GM18505 (cell line): ENCODE results near the gene CUL3.

Experiments
- ATAC-seq: cut with Tn5 transposase; IDR thresholded peaks from one replicate; pipeline ENCODE4 v1.9.1; 2021; ENCODE audit not compliant: unreplicated experiment
- POLR2A ChIP-seq: IDR thresholded peaks from 4 replicates; pipeline ENCODE4 v1.6.1; 2011; ENCODE audit warnings: borderline replicate concordance; ENCODE audit not compliant: insufficient read depth, insufficient read length; ENCODE audit errors: extremely low read depth

CUL3 gene

GRCh38 chr2:224428787-224429440 is 156.2 kb downstream of the CUL3 start:
- TF ChIP-seq POLR2A, result no peak
- no peak for ATAC-seq

GRCh38 chr2:224427471-224427870 is 157.7 kb downstream of the CUL3 start:
- no peak for ATAC-seq
- no peak for TF ChIP-seq POLR2A

GRCh38 chr2:224426656-224427055 is 158.5 kb downstream of the CUL3 start:
- no peak for TF ChIP-seq POLR2A
- ATAC-seq, result no peak

GRCh38 chr2:224421065-224421464 is 164.1 kb downstream of the CUL3 start:
- TF ChIP-seq POLR2A, result no peak

More at GRCh38 chr2:224421065-224421464, 164.1 kb downstream of the CUL3 start:
- ATAC-seq, result no peak
